BE2C (cell line): Measurements from ENCODE around the gene KIF1B.
A peak's percentile ranks its signal among the peaks of the same experiment; 100 is the strongest.

ENCODE experiments used
- DNase-seq: peaks from one replicate; pipeline ENCODE4 v3.0.0-alpha.2; 2020
- H3K27me3 ChIP-seq: fragments of 250-450 bp; sonication (Bioruptor Pico); 2 replicates; pipeline ENCODE4 v1.5.1; 2020; ENCODE audit warnings: mild to moderate bottlenecking
- H3K36me3 ChIP-seq: fragments of 250-450 bp; sonication (Bioruptor Pico); 2 replicates; pipeline ENCODE4 v1.5.1; 2020; ENCODE audit warnings: mild to moderate bottlenecking
- H3K4me1 ChIP-seq: fragments of 250-450 bp; sonication (Bioruptor Pico); 2 replicates; pipeline ENCODE4 v1.5.1; 2020
- H3K4me3 ChIP-seq: 2 replicates; pipeline ENCODE4 v1.5.1; 2011; ENCODE audit warnings: low read depth, low read length
- H3K9me3 ChIP-seq: fragments of 250-450 bp; sonication (Bioruptor Pico); 2 replicates; pipeline ENCODE4 v1.5.1; 2020
- CTCF ChIP-seq: IDR thresholded peaks from 2 replicates; pipeline ENCODE4 v1.5.1; 2012; ENCODE audit warnings: mild to moderate bottlenecking, low read depth, low read length

The KIF1B gene

DNA sequence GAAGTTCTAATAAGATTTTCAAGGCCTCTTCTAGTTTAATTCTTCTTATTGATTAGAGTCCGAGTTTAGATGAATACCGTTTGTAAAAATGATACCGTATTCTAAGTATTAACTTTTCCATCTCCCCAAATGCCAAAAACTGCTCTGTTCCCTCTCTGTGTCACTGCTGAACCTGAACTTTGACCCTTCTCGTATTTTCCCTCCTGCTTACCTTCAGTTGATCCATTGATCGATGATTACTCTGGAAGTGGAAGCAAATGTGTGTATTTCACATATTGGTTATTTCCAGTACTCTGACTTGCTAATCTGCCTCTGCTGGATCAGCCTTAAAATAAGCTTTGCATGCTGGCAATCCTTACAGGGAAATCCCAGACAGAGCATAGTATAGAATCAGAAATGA lies 68.5 kb downstream of the KIF1B start:
- no peaks in the 10 kb centered on the region for H3K4me1 ChIP-seq
- no peaks in the 10 kb centered on the region for H3K27me3 ChIP-seq
- H3K4me3 ChIP-seq = no peak overlapping the region
- H3K36me3 ChIP-seq = no peaks in the 10 kb centered on the region
- no peak for DNase-seq
- no peak for TF ChIP-seq CTCF
- H3K9me3 ChIP-seq = no peaks in the 10 kb centered on the region

- no peaks in the 10 kb centered on the region for H3K9me3 ChIP-seq
- H3K4me3 ChIP-seq = no peak overlapping the region
- no peaks in the 10 kb centered on the region for H3K27me3 ChIP-seq
- no peaks in the 10 kb centered on the region for H3K36me3 ChIP-seq
- TF ChIP-seq CTCF = no peak
- no peak for DNase-seq
- no peaks in the 10 kb centered on the region for H3K4me1 ChIP-seq
Measured at GRCh38 chr1:10280439-10281350, 70.3 kb downstream of the KIF1B start.

DNA sequence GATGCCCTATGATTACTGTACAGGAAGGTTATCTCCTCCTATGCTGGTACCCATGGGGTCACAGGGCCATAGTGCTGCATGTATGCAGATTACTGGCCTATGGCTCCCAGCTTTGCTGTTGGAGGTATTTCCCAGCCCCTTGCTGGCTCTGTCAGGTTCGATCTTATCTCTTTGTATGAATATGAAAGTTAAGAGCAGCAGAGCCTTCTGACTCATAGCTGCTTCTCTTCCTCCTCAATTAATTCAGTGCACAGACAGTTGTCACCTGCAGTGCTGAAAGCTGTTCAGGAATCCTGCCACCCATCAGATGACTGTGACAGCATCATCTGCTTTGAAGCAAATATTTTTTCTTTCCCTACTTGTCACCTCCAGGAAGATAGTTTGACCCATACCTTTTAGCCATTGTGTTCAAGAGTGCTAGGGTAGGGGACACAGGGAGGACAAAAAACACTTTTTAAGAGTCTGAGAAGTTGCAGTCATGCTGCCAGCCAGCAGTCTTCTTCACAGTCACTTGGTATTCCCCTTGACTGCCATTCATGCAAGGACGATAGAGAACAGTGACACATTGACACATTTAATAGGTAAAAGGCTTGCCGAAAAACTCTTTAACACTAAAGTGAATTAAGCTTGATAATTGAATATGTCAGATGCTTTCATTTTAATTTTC lies 73.1 kb downstream of the KIF1B start:
- peak; percentile 5 for DNase-seq
- Histone ChIP-seq H3K27me3 (no peaks in the 10 kb centered on the region), H3K4me3 (no peak overlapping the region), H3K9me3 (no peaks in the 10 kb centered on the region), H3K36me3 (no peaks in the 10 kb centered on the region; the same call in 1 of the 2 replicates), H3K4me1 (no peaks in the 10 kb centered on the region)
- no peak for TF ChIP-seq CTCF

DNA sequence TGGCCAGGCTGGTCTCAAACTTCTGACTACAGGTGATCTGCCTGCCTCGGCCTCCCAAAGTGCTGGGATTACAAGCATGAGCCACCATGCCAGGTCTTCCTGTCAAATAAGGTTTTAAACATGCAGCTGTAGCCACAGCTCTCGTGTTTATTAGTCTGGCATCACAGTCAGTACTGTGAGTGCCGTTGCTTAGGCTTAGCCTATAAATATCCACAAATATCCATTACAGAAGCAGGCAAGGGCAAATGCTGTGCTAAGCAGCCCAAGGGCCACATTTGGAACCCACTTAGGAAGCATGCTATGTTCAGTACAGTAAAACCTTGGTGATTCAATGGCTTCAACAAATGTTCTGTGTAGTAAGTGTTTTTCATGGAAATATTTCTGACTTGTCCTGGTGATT lies 75.9 kb downstream of the KIF1B start:
- no peak for DNase-seq
- Histone ChIP-seq H3K4me1 (no peaks in the 10 kb centered on the region), H3K36me3 (peaks cover 2% of the 10 kb centered on the region; the same call in 1 of the 2 replicates), H3K9me3 (no peaks in the 10 kb centered on the region), H3K27me3 (no peaks in the 10 kb centered on the region), H3K4me3 (no peak overlapping the region)
- TF ChIP-seq CTCF = no peak

GRCh38 chr1:10287023-10287645 lies 76.8 kb downstream of the KIF1B start:
- no peaks in the 10 kb centered on the region for H3K27me3 ChIP-seq
- peaks cover 2% of the 10 kb centered on the region; the same call in 1 of the 2 replicates for H3K36me3 ChIP-seq
- DNase-seq = no peak
- H3K4me3 ChIP-seq = no peak overlapping the region
- no peak for TF ChIP-seq CTCF
- no peaks in the 10 kb centered on the region for H3K4me1 ChIP-seq
- no peaks in the 10 kb centered on the region for H3K9me3 ChIP-seq
